GM10248 (cell line): ENCODE measurements around the gene ZBTB7B.

Experiments used
- CTCF ChIA-PET: fragments of 300-600 bp; sonication (Branson Sonifier 250); formaldehyde crosslinking; extraction: SDS; loops from one replicate; lab custom pipeline; 2021; ENCODE audit warnings: antibody characterized with exemption; lab: Yijun Ruan, JAX
- POLR2A ChIA-PET: fragments of 350-650 bp; sonication (Branson Sonifier 250); formaldehyde crosslinking; extraction: SDS; loops from one replicate; lab custom pipeline; 2020; ENCODE audit warnings: antibody characterized with exemption; lab: Yijun Ruan, JAX
- DNase-seq: peaks from one replicate; pipeline ENCODE4 v3.0.0; 2012; ENCODE audit errors: extremely low spot score
- CTCF ChIP-seq: IDR thresholded peaks from 2 replicates; pipeline ENCODE4 v1.5.1; 2012; ENCODE audit warnings: mild to moderate bottlenecking, low read depth; ENCODE audit errors: extremely low read depth, missing control alignments, control extremely low read depth

The ZBTB7B gene

GRCh38 chr1:154964359-154964758 lies 38.2 kb upstream of the ZBTB7B start:
- DNase-seq = no peak
- POLR2A ChIA-PET = no interaction called here
- TF ChIP-seq CTCF = no peak
- CTCF ChIA-PET = interaction anchor here (0.8 to 1.9 kb wide), 4 partner anchors 9 to 58 kb away, joined by 3 to 7 read pairs (median 3); partner anchors contain the start of gene PBXIP1

GRCh38 chr1:154966111-154966510 lies 36.5 kb upstream of the ZBTB7B start:
- ChIA-PET CTCF (interaction anchor here (0.7 to 2.4 kb wide), 7 partner anchors 7 to 95 kb away, joined by 3 to 7 read pairs (median 4); partner anchors contain the start of genes ADAM15 and PBXIP1), POLR2A (interaction anchor here (0.5 to 0.6 kb wide), 2 partner anchors 29 to 102 kb away, joined by 3 to 9 read pairs; no protein-coding TSS in a partner anchor)
- no peak for DNase-seq
- no peak for TF ChIP-seq CTCF

GRCh38 chr1:154967331-154967950 lies 35.2 kb upstream of the ZBTB7B start:
- no peak for TF ChIP-seq CTCF
- no peak for DNase-seq
- POLR2A ChIA-PET = no interaction called here
- CTCF ChIA-PET = interaction anchor here (1.7 to 2.4 kb wide), 2 partner anchors 32 to 50 kb away, joined by 5 to 6 read pairs; no protein-coding TSS in a partner anchor

GRCh38 chr1:154968731-154969130 lies 33.9 kb upstream of the ZBTB7B start:
- DNase-seq = no peak

GRCh38 chr1:154969246-154969645 lies 33.4 kb upstream of the ZBTB7B start:
- no peak for DNase-seq
- CTCF ChIA-PET = interaction anchor here (0.9 to 5.3 kb wide), 8 partner anchors 8 to 122 kb away, joined by 3 to 51 read pairs (median 6); partner anchors contain the start of genes FLAD1, PBXIP1 and PYGO2
- POLR2A ChIA-PET = no interaction called here
- TF ChIP-seq CTCF = no peak

More at GRCh38 chr1:154968731-154969130, 33.9 kb upstream of the ZBTB7B start:
- CTCF ChIA-PET = interaction anchor here (0.9 to 5.3 kb wide), 5 partner anchors 7 to 123 kb away, joined by 3 to 51 read pairs (median 6); partner anchors contain the start of genes PBXIP1 and PYGO2
- TF ChIP-seq CTCF = no peak
- POLR2A ChIA-PET = no interaction called here

GRCh38 chr1:154969860-154970452 lies 32.6 kb upstream of the ZBTB7B start:
- no peak for DNase-seq
- TF ChIP-seq CTCF = no peak
- ChIA-PET POLR2A (interaction anchor here (1.3 to 2.3 kb wide), 3 partner anchors 9 to 30 kb away, joined by 4 to 6 read pairs (median 4); partner anchors contain the start of gene PYGO2), CTCF (interaction anchor here (1.0 to 5.3 kb wide), 13 partner anchors 8 to 207 kb away, joined by 3 to 51 read pairs (median 5); partner anchors contain the start of genes FLAD1, PBXIP1 and PYGO2)
